ENCODE measurements around the gene OSBPL8. TPM values are rescaled to one million over a fixed set of nuclear protein-coding genes. Genes with fewer than 3 reads are reported as not detected.

OSBPL8 gene
- total and polyA plus RNA-seq, 4 donors: 6.9 to 32.5 (median 22.9) TPM

GRCh38 chr12:76573840-76574373 lies 14.3 kb upstream of the OSBPL8 start:
- WGBS: 98% methylated on average over 1 of the region's 1 CpG
- Histone ChIP-seq H3K4me1 (ENCODE audit: control insufficient read depth in 4 of 4, insufficient read depth in 4 of 4, low read length in 3 of 4) (peaks cover 0 to 16% (median 12%) of the 10 kb centered on the region in 4 donors), H3K9ac (ENCODE audit: low read depth in 1 of 2, low read length in 2 of 2) (no peak overlapping the region), H3K4me3 (ENCODE audit: low read depth in 1 of 3, low read length in 3 of 3) (no peak overlapping the region), H3K27ac (ENCODE audit: low read depth in 1 of 2, low read length in 2 of 2) (no peak overlapping the region), H3K9me3 (ENCODE audit: control insufficient read depth in 4 of 4, low read length in 3 of 4) (no peaks in the 10 kb centered on the region), H3K36me3 (ENCODE audit: control insufficient read depth in 4 of 4, insufficient read depth in 3 of 4, low read depth in 1 of 4, low read length in 3 of 4) (no peaks in the 10 kb centered on the region), H3K27me3 (ENCODE audit: control insufficient read depth in 4 of 4, insufficient read depth in 4 of 4, low read length in 3 of 4) (no peaks in the 10 kb centered on the region)
- DNase-seq (ENCODE audit: low spot score): no peak
- TF ChIP-seq NR2F2 (IDR thresholded peaks at IDR 0.05) (no peak), REST (IDR thresholded peaks at IDR 0.05) (no peak), EGR1 (IDR thresholded peaks at IDR 0.05; ENCODE audit: low read depth in 2 of 2) (no peak), RXRA (IDR thresholded peaks at IDR 0.05) (no peak), FOXA1 (IDR thresholded peaks at IDR 0.05) (no peak), YY1 (IDR thresholded peaks at IDR 0.05) (no peak), MAX (IDR thresholded peaks at IDR 0.05) (no peak), TAF1 (conservative IDR thresholded peaks at IDR 0.05) (no peak), SP1 (IDR thresholded peaks at IDR 0.05) (no peak), HNF4G (IDR thresholded peaks at IDR 0.05) (no peak), CTCF (IDR thresholded peaks at IDR 0.05; ENCODE audit: low read depth, low read length, missing input control) (no peak), RAD21 (IDR thresholded peaks at IDR 0.05) (no peak), JUND (IDR thresholded peaks at IDR 0.05) (no peak), GABPA (IDR thresholded peaks at IDR 0.05 in 1 of 2, conservative IDR thresholded peaks at IDR 0.05 in 1 of 2) (no peak), FOXA2 (IDR thresholded peaks at IDR 0.05) (no peak), ATF3 (IDR thresholded peaks at IDR 0.05) (no peak)

- no peaks in the 10 kb centered on the region for H3K9me3 ChIP-seq (ENCODE audit: control insufficient read depth in 4 of 4, low read length in 3 of 4)
- H3K36me3 ChIP-seq (ENCODE audit: control insufficient read depth in 4 of 4, insufficient read depth in 3 of 4, low read depth in 1 of 4, low read length in 3 of 4): no peaks in the 10 kb centered on the region
- DNase-seq (ENCODE audit: low spot score): no peak
- no peaks in the 10 kb centered on the region for H3K27me3 ChIP-seq (ENCODE audit: control insufficient read depth in 4 of 4, insufficient read depth in 4 of 4, low read length in 3 of 4)
- 79% methylated on average over 3 of the region's 3 CpGs for WGBS
- H3K4me1 ChIP-seq (ENCODE audit: control insufficient read depth in 4 of 4, insufficient read depth in 4 of 4, low read length in 3 of 4): peaks cover 0 to 28% (median 22%) of the 10 kb centered on the region in 4 donors
- no peak for TF ChIP-seq REST (IDR thresholded peaks at IDR 0.05)
- no peak for TF ChIP-seq MAX (IDR thresholded peaks at IDR 0.05)
- no peak for TF ChIP-seq RXRA (IDR thresholded peaks at IDR 0.05)
- no peak for TF ChIP-seq FOXA2 (IDR thresholded peaks at IDR 0.05)
- TF ChIP-seq TAF1 (conservative IDR thresholded peaks at IDR 0.05): no peak
- no peak for TF ChIP-seq JUND (IDR thresholded peaks at IDR 0.05)
- no peak for TF ChIP-seq ZBTB33 (IDR thresholded peaks at IDR 0.05)
- TF ChIP-seq ATF3 (IDR thresholded peaks at IDR 0.05): no peak
- no peak for TF ChIP-seq HNF4G (IDR thresholded peaks at IDR 0.05)
- no peak for TF ChIP-seq SP1 (IDR thresholded peaks at IDR 0.05)
- no peak for TF ChIP-seq GABPA (IDR thresholded peaks at IDR 0.05 in 1 of 2, conservative IDR thresholded peaks at IDR 0.05 in 1 of 2)
- TF ChIP-seq NR2F2 (IDR thresholded peaks at IDR 0.05): no peak
- TF ChIP-seq RAD21 (IDR thresholded peaks at IDR 0.05): no peak
- TF ChIP-seq YY1 (IDR thresholded peaks at IDR 0.05): no peak
- no peak overlapping the region for H3K4me3 ChIP-seq (ENCODE audit: low read depth in 1 of 3, low read length in 3 of 3)
- no peak overlapping the region for H3K9ac ChIP-seq (ENCODE audit: low read depth in 1 of 2, low read length in 2 of 2)
- no peak overlapping the region for H3K27ac ChIP-seq (ENCODE audit: low read depth in 1 of 2, low read length in 2 of 2)
Measured at GRCh38 chr12:76571256-76571655, 11.7 kb upstream of the OSBPL8 start.

All from liver (tissue), 9 donors.